RKO (cell line): Measurements from ENCODE around the gene RRP12.
A peak's percentile ranks its signal among the peaks of the same experiment; 100 is the strongest.
"Not testable (repeated sequence)": the region's sequence is repeated elsewhere in the genome, so short reads cannot be mapped to it uniquely, and the experiment has no call there.

Experiments
- DNase-seq: peaks from one replicate; pipeline ENCODE4 v3.0.0-alpha.2; 2016; ENCODE audit warnings: low spot score

RRP12 gene

GRCh38 chr10:97400665-97401454 is at the start of gene RRP12:
Gene RRP12 (minus strand): TSS chr10:97401340. CDS start chr10:97401231, 109 bp downstream.
- DNase-seq, result peak; percentile 99

GRCh38 chr10:97450828-97451227 is 49.7 kb upstream of the RRP12 start:
- DNase-seq, result no peak

GRCh38 chr10:97445722-97446639 is 44.8 kb upstream of the RRP12 start, which contains the start of the genes EXOSC1 and ZDHHC16:
Gene EXOSC1 (minus strand): TSS chr10:97446006. CDS start chr10:97445985, 21 bp downstream.
Gene ZDHHC16 (plus strand): TSS chr10:97446175. CDS start chr10:97451676, 5,501 bp downstream.
- DNase-seq, result peak; percentile 98

- DNase-seq, result no peak
Observed at GRCh38 chr10:97445357-97445721, 44.2 kb upstream of the RRP12 start.

- DNase-seq, result no peak
Observed at GRCh38 chr10:97444212-97444611, 43.1 kb upstream of the RRP12 start.

- no peak for DNase-seq
Observed at GRCh38 chr10:97442277-97442676, 41.1 kb upstream of the RRP12 start.

GRCh38 chr10:97435211-97435610 is 34.1 kb upstream of the RRP12 start:
- DNase-seq, result no peak

- DNase-seq, result no peak
Observed at GRCh38 chr10:97434557-97434956, 33.4 kb upstream of the RRP12 start.

- peak; percentile 52 for DNase-seq
Observed at GRCh38 chr10:97434055-97434454, 32.9 kb upstream of the RRP12 start.

- peak; percentile 87 for DNase-seq
Observed at GRCh38 chr10:97428572-97428981, 27.4 kb upstream of the RRP12 start.

- peak; percentile 71 for DNase-seq
Observed at GRCh38 chr10:97427571-97428179, 26.5 kb upstream of the RRP12 start.

- DNase-seq, result peak; percentile 48
Observed at GRCh38 chr10:97426776-97427570, 25.8 kb upstream of the RRP12 start.

GRCh38 chr10:97425964-97426775 is 25.0 kb upstream of the RRP12 start, which contains the start of gene PGAM1:
Gene PGAM1 (plus strand): TSS chr10:97426191. CDS start chr10:97426308, 117 bp downstream.
- DNase-seq, result peak; percentile 96

- DNase-seq, result not testable (repeated sequence)
Observed at GRCh38 chr10:97423757-97424098, 22.6 kb upstream of the RRP12 start.

GRCh38 chr10:97416565-97416964 is 15.4 kb upstream of the RRP12 start:
- DNase-seq, result no peak

GRCh38 chr10:97412891-97413304 is 11.8 kb upstream of the RRP12 start:
- no peak for DNase-seq

- peak; percentile 32 for DNase-seq
Observed at GRCh38 chr10:97411406-97411805, 10.3 kb upstream of the RRP12 start.

- DNase-seq, result no peak
Observed at GRCh38 chr10:97408496-97408992, 7.4 kb upstream of the RRP12 start.

- no peak for DNase-seq
Observed at GRCh38 chr10:97407952-97408248, 6.8 kb upstream of the RRP12 start.

- DNase-seq, result peak; percentile 90
Observed at GRCh38 chr10:97407211-97407951, 6.2 kb upstream of the RRP12 start.
